HepG2 (cell line): Measurements from ENCODE around the gene FSIP1. TPM values are rescaled to one million over a fixed set of nuclear protein-coding genes. Genes with fewer than 3 reads are reported as not detected.

Experiments
- DMAP1 ChIP-seq: IDR thresholded peaks from 2 replicates; pipeline ENCODE4 v1.6.1; 2016
- ETS1 ChIP-seq: sonication (generic); formaldehyde crosslinking; IDR thresholded peaks from 2 replicates; pipeline ENCODE4 v1.4.0; 2020; ENCODE audit warnings: missing genetic modification reagents
- FOXK1 ChIP-seq: sonication (generic); formaldehyde crosslinking; IDR thresholded peaks from 2 replicates; pipeline ENCODE4 v1.4.0; 2020; ENCODE audit warnings: low read depth, missing genetic modification reagents, borderline replicate concordance
- HNRNPK ChIP-seq: fragments of 200-400 bp; formaldehyde crosslinking; IDR thresholded peaks from 2 replicates; pipeline ENCODE4 v1.6.1; 2018; ENCODE audit warnings: low read length, low read depth, moderate library complexity, mild to moderate bottlenecking; ENCODE audit not compliant: poor library complexity, severe bottlenecking
- HOXD1 ChIP-seq: sonication (generic); formaldehyde crosslinking; IDR thresholded peaks from 2 replicates; pipeline ENCODE4 v1.5.0; 2020; ENCODE audit warnings: missing genetic modification reagents
- MBD4 ChIP-seq: IDR thresholded peaks from 2 replicates; pipeline ENCODE4 v1.6.1; 2012; ENCODE audit warnings: low read length, inconsistent platforms, borderline replicate concordance
- MIER3 ChIP-seq: IDR thresholded peaks from 2 replicates; pipeline ENCODE4 v1.6.1; 2016; ENCODE audit warnings: missing compliant biosample characterization, borderline replicate concordance
- MIXL1 ChIP-seq: IDR thresholded peaks from 2 replicates; pipeline ENCODE4 v1.6.1; 2016
- MYC ChIP-seq: sonication (generic); formaldehyde crosslinking; IDR thresholded peaks from 2 replicates; pipeline ENCODE4 v1.9.0; 2021; ENCODE audit warnings: missing genetic modification reagents, borderline replicate concordance
- NFYC ChIP-seq: IDR thresholded peaks from 2 replicates; pipeline ENCODE4 v1.6.1; 2016; ENCODE audit warnings: missing genetic modification reagents, missing compliant biosample characterization
- PBX2 ChIP-seq: IDR thresholded peaks from 2 replicates; pipeline ENCODE4 v1.6.1; 2016; ENCODE audit warnings: control low read depth
- POLR2AphosphoS5 ChIP-seq: IDR thresholded peaks from 2 replicates; pipeline ENCODE4 v1.6.1; 2012; ENCODE audit warnings: low read depth, low read length
- PRDM15 ChIP-seq: sonication (generic); formaldehyde crosslinking; IDR thresholded peaks from 2 replicates; pipeline ENCODE4 v1.4.0; 2020; ENCODE audit warnings: missing genetic modification reagents
- SALL1 ChIP-seq: sonication (generic); formaldehyde crosslinking; IDR thresholded peaks from 2 replicates; pipeline ENCODE4 v1.8.0; 2022; ENCODE audit warnings: mild to moderate bottlenecking, missing genetic modification reagents
- TFDP1 ChIP-seq: IDR thresholded peaks from 2 replicates; pipeline ENCODE4 v1.6.1; 2016; ENCODE audit warnings: missing compliant biosample characterization, missing genetic modification reagents, borderline replicate concordance
- THYN1 ChIP-seq: sonication (generic); formaldehyde crosslinking; IDR thresholded peaks from 2 replicates; pipeline ENCODE4 v1.8.1; 2023; ENCODE audit warnings: low read depth, mild to moderate bottlenecking, moderate library complexity, missing genetic modification reagents, borderline replicate concordance
- ZBTB25 ChIP-seq: IDR thresholded peaks from 2 replicates; pipeline ENCODE4 v1.6.1; 2018; ENCODE audit warnings: missing genetic modification reagents
- ZBTB3 ChIP-seq: sonication (generic); formaldehyde crosslinking; IDR thresholded peaks from 2 replicates; pipeline ENCODE4 v1.4.0; 2020; ENCODE audit warnings: low read depth, mild to moderate bottlenecking, moderate library complexity, missing genetic modification reagents, borderline replicate concordance
- ZMAT3 ChIP-seq: sonication (generic); formaldehyde crosslinking; conservative IDR thresholded peaks from 2 replicates; pipeline ENCODE4 v1.7.0; 2021; ENCODE audit warnings: missing genetic modification reagents
- ZNF234 ChIP-seq: sonication (generic); formaldehyde crosslinking; conservative IDR thresholded peaks from 2 replicates; pipeline ENCODE4 v1.5.1; 2020; ENCODE audit warnings: mild to moderate bottlenecking, missing genetic modification reagents
- ZNF3 ChIP-seq: IDR thresholded peaks from 2 replicates; pipeline ENCODE4 v1.7.0; 2017; ENCODE audit warnings: inconsistent platforms
- ZNF572 ChIP-seq: sonication (generic); formaldehyde crosslinking; IDR thresholded peaks from 2 replicates; pipeline ENCODE4 v1.5.1; 2020; ENCODE audit warnings: mild to moderate bottlenecking, missing genetic modification reagents
- ZNF615 ChIP-seq: sonication (generic); formaldehyde crosslinking; IDR thresholded peaks from 2 replicates; pipeline ENCODE4 v1.5.0; 2020; ENCODE audit warnings: mild to moderate bottlenecking, missing genetic modification reagents, borderline replicate concordance
- polyA plus RNA-seq, 8 experiments: library from polyadenylated mRNA; depleted of rRNA in 3 of 8; stranded (reverse) in 7 of 8; unstranded in 1 of 8; fragments of >200 nt; fragmentation: Illumina TruSeq in 4 of 8; extraction: Trizol in 4 of 8; gene quantifications; 2 replicates each; pipeline versions ENCODE4 v1.2.1 to v1.2.3, GENCODE V29; 2011 to 2016; ENCODE audit warnings: low read depth in 4 of 8, missing spikeins in 1 of 8, mixed read lengths in 1 of 8; ENCODE audit not compliant: insufficient read depth in 1 of 8
- total RNA-seq, 5 experiments: library from RNA; depleted of rRNA; stranded (reverse); fragments of >200 nt; fragmentation: Illumina TruSeq; extraction: Trizol; gene quantifications; 2 replicates each; pipeline ENCODE4 v1.2.3, GENCODE V29; 2016; ENCODE audit warnings: low read depth in 1 of 5

Gene FSIP1
- total and polyA plus RNA-seq, 2 of the 13 experiments (the other 11 are each of a cell fraction or from before 2014, with no cell fraction given), result 0.18 TPM; not detected in 1

- TF ChIP-seq PBX2 (CRISPR knock-in tag), result no peak
- peak; percentile 96 for TF ChIP-seq ZNF572
- TF ChIP-seq ZNF615, result peak; percentile 26; the same call in 1 of the 2 replicates
- no peak for TF ChIP-seq ETS1 (CRISPR knock-in tag)
- no peak for TF ChIP-seq THYN1 (CRISPR knock-in tag)
- no peak for TF ChIP-seq ZMAT3
- TF ChIP-seq TFDP1 (CRISPR knock-in tag), result peak; percentile 41; the same call in 1 of the 2 replicates
- 0 out of 2 replicates have a peak, but pooled peaks have one; percentile 35 for TF ChIP-seq PRDM15 (CRISPR knock-in tag)
- no peak for TF ChIP-seq ZBTB3 (CRISPR knock-in tag)
- peak; percentile 64 for TF ChIP-seq SALL1
- TF ChIP-seq MBD4, result no peak
- peak; percentile 50 for TF ChIP-seq NFYC (CRISPR knock-in tag)
- no peak for TF ChIP-seq HNRNPK
- TF ChIP-seq ZBTB25 (CRISPR knock-in tag), result no peak
- TF ChIP-seq ZNF234 (CRISPR knock-in tag), result 0 out of 2 replicates have a peak, but pooled peaks have one; percentile 68
- no peak for TF ChIP-seq MIER3 (CRISPR knock-in tag)
- no peak for TF ChIP-seq HOXD1 (CRISPR knock-in tag)
- peak; percentile 53; the same call in 1 of the 2 replicates for TF ChIP-seq MYC
- TF ChIP-seq FOXK1 (CRISPR knock-in tag), result peak; percentile 77; the same call in 1 of the 2 replicates
- no peak for TF ChIP-seq ZNF3
- TF ChIP-seq DMAP1, result peak; percentile 58; the same call in 1 of the 2 replicates
- peak; percentile 64 for TF ChIP-seq POLR2AphosphoS5
- TF ChIP-seq MIXL1 (CRISPR knock-in tag), result peak; percentile 31; the same call in 1 of the 2 replicates
Measured at GRCh38 chr15:39782441-39783138, at the start of gene FSIP1 (continued).
